SU-DHL-6 (cell line): ENCODE data around the gene COL27A1.

ENCODE experiments used
- EZH2phosphoT487 ChIP-seq: fragments of 200-600 bp; sonication (generic), shearing (Covaris generic); conservative IDR thresholded peaks from 2 replicates; pipeline ENCODE4 v1.6.1; 2018; ENCODE audit warnings: mild to moderate bottlenecking, antibody characterized with exemption, low read length, moderate library complexity, mixed read lengths
- TF ChIP-seq, protein P1 (sequence below): fragments of 200-600 bp; sonication (generic); IDR thresholded peaks from one replicate; pipeline ENCODE4 v1.5.1; 2017; ENCODE audit warnings: antibody characterized with exemption, mild to moderate bottlenecking, low read length, moderate library complexity; ENCODE audit not compliant: insufficient read depth, poor library complexity, severe bottlenecking

DNA sequence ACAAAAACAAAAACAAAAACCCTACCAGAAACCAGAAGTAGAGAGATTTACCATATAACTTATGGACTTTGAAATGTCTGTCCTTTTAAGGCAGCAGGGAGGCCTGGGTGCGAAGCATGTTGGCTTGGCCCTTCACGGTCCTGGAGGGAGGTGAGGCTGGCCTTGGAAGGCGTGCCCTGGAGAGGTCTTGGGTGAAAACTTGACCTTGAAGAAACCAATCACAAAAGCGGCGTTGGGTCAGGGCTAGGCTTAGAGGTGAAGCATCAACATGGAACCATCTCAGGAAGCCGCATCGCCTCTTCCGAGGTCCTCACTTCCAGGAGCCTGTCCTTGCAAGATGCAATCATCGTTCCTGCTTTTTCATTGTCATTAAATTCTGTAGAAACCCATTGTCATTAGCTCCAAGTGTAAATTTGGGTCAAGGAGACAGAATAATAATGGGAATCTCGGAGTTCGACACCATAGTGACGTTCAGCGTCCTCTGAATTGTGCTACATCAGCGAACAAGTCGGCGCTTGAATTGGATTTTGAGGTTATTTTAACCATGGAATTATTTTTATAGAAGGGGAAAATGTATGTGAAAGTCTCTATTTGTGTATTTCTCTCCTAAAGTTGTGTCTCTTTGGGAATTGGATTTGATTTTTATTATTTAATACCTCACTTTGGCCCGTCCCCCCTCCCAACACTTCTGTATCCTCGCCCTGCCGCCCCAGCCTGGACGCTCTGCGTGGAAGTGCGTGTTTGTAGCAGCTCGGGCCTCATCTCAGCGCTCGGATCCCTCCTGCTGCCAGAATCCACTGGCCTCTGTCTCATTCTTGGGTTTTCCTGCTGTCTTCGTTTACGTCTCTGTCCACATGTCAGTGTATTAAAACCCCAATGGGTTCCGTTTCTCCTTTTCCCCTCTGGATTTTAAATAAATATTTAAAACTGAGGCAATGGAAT lies 156.5 kb downstream of the COL27A1 start:
- TF ChIP-seq, protein P1, sequence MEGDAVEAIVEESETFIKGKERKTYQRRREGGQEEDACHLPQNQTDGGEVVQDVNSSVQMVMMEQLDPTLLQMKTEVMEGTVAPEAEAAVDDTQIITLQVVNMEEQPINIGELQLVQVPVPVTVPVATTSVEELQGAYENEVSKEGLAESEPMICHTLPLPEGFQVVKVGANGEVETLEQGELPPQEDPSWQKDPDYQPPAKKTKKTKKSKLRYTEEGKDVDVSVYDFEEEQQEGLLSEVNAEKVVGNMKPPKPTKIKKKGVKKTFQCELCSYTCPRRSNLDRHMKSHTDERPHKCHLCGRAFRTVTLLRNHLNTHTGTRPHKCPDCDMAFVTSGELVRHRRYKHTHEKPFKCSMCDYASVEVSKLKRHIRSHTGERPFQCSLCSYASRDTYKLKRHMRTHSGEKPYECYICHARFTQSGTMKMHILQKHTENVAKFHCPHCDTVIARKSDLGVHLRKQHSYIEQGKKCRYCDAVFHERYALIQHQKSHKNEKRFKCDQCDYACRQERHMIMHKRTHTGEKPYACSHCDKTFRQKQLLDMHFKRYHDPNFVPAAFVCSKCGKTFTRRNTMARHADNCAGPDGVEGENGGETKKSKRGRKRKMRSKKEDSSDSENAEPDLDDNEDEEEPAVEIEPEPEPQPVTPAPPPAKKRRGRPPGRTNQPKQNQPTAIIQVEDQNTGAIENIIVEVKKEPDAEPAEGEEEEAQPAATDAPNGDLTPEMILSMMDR: no peak
- no peak for TF ChIP-seq EZH2phosphoT487
